ENCODE results near the gene GPRIN1. TPM values are rescaled to one million over a fixed set of nuclear protein-coding genes. Genes with fewer than 3 reads are reported as not detected.

Gene GPRIN1
- total RNA-seq, 6 donors from 2014 or later: under 0.01 to 4.0 (median 1.3) TPM

- no peak overlapping the region for H3K4me3 ChIP-seq
- H3K36me3 ChIP-seq: peaks cover 0 to 55% (median 30%) of the 10 kb centered on the region in 4 donors
- H3K9me3 ChIP-seq: no peaks in the 10 kb centered on the region
- no peaks in the 10 kb centered on the region for H3K27me3 ChIP-seq
- no peak for TF ChIP-seq POLR2A (IDR thresholded peaks at IDR 0.05)
- ATAC-seq (ENCODE audit: low FRiP score in 2 of 2) (no peak), DNase-seq (no peak)
- WGBS, 2 donors: 93% methylated on average over 9 to 11 of the region's 13 CpGs
- peaks cover 14 to 26% (median 16%) of the 10 kb centered on the region in 4 donors for H3K4me1 ChIP-seq
- no peak overlapping the region for H3K27ac ChIP-seq
Observed at GRCh38 chr5:176656467-176656990, 46.6 kb upstream of the GPRIN1 start.

DNA sequence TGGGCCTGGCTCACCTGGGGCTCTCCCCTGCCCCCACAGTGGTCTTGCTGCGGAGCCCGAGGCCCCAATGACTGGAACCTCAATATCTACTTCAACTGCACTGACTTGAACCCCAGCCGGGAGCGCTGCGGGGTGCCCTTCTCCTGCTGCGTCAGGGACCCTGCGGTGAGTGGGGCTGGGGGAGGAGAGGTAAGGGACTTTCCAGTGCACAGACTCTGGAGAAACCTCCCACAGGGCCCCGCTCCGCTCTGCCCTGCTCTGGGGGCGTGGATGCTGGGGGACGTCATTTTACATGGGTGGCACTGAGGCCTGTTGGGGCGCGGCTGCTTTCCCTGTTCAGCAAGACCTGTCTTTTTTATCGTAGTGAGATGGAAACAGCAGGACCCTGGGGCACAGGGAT is 44.9 kb upstream of the GPRIN1 start:
- H3K27ac ChIP-seq: no peak overlapping the region
- peaks cover 10 to 18% (median 13%) of the 10 kb centered on the region in 4 donors for H3K4me1 ChIP-seq
- H3K36me3 ChIP-seq: peaks cover 0 to 55% (median 30%) of the 10 kb centered on the region in 4 donors
- H3K27me3 ChIP-seq: no peaks in the 10 kb centered on the region
- no peak for DNase-seq
- H3K9me3 ChIP-seq: no peaks in the 10 kb centered on the region
- H3K4me3 ChIP-seq: no peak overlapping the region
- TF ChIP-seq, protein P1, sequence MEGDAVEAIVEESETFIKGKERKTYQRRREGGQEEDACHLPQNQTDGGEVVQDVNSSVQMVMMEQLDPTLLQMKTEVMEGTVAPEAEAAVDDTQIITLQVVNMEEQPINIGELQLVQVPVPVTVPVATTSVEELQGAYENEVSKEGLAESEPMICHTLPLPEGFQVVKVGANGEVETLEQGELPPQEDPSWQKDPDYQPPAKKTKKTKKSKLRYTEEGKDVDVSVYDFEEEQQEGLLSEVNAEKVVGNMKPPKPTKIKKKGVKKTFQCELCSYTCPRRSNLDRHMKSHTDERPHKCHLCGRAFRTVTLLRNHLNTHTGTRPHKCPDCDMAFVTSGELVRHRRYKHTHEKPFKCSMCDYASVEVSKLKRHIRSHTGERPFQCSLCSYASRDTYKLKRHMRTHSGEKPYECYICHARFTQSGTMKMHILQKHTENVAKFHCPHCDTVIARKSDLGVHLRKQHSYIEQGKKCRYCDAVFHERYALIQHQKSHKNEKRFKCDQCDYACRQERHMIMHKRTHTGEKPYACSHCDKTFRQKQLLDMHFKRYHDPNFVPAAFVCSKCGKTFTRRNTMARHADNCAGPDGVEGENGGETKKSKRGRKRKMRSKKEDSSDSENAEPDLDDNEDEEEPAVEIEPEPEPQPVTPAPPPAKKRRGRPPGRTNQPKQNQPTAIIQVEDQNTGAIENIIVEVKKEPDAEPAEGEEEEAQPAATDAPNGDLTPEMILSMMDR (IDR thresholded peaks at IDR 0.05): no peak
- TF ChIP-seq POLR2AphosphoS5 (IDR thresholded peaks at IDR 0.05): no peak
- TF ChIP-seq POLR2A (IDR thresholded peaks at IDR 0.05): no peak
- 80 to 98% methylated on average over 12 to 14 of the region's 14 CpGs for WGBS, 2 donors
- no peak for ATAC-seq (ENCODE audit: low FRiP score in 2 of 2)

DNA sequence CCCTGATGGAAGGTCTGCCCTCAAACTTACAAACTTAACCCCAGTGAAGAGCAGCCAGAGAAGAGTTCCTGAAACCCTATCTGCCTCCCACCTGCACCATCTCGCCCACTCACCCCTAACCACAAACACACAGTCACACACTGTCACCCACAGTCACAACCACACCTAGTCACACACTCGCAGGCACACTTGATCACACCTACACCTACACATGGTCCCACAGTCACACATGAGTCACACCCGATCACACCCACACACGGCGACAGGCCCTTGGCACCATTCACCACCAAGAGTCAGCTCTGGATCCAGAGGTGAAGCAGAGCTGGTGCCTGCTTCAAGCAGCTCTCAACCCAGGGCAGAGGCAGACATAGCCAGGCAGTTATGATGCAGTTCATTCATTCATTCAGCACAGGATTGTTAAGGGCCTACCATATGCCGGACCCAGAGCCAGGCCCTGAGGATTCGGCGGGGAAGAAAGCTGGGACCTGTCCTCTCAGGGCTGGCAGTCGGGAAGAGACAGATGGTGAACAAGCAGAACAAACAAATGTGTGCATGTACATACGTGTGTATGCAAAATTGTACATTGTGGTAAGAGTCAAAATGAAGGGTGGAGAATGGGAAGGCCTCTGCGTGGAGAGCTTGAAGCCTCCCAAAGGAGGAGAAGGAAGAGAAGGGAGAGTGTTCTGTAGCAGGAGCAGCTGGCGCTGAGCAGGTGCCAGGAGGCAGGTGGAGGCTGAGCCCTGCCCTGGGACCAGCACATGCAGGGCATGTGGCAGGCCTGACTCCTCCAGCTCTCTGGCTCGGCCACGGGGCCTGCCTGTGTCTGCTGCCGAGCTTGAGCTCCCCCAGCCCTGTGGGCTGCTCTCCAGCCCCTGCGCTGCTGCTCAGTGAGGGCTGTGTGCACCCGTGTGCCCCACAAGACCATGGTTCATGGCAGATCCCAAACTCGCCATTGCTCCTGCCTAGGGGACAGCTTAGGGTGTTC is 43.7 kb upstream of the GPRIN1 start:
- TF ChIP-seq EP300 (IDR thresholded peaks at IDR 0.05) (no peak), POLR2A (IDR thresholded peaks at IDR 0.05) (no peak), POLR2AphosphoS5 (IDR thresholded peaks at IDR 0.05) (no peak)
- TF ChIP-seq, protein P1 (IDR thresholded peaks at IDR 0.05): no peak
- H3K27me3 ChIP-seq: no peaks in the 10 kb centered on the region
- peaks cover 0 to 55% (median 30%) of the 10 kb centered on the region in 4 donors for H3K36me3 ChIP-seq
- H3K27ac ChIP-seq: no peak overlapping the region
- no peaks in the 10 kb centered on the region for H3K9me3 ChIP-seq
- no peak overlapping the region for H3K4me3 ChIP-seq
- 83 to 90% methylated on average over 14 to 18 of the region's 18 CpGs for WGBS, 2 donors
- peaks cover 7 to 17% (median 12%) of the 10 kb centered on the region in 4 donors for H3K4me1 ChIP-seq
- DNase-seq (no peak), ATAC-seq (ENCODE audit: low FRiP score in 2 of 2) (no peak)

DNA sequence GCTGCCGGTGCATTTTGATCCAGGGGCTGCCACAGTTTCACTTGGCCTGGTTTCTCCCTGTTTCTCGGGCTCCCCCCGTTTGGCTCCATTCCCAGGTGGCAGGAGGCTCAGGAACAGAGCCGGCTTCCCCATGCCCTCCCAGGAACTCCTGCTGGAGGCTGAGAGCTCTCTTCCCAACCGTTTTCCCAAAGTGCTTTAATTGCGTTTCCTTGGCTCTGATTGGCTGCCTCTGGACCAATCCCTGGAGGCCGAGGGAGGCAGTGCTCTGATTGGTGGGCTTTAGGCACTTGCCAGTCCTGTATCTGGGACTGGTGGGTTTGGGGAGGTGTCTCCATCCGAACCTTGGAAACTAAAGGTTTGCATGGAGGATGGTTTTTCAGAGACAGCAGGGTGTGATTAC is 42.2 kb upstream of the GPRIN1 start:
- ATAC-seq (ENCODE audit: low FRiP score in 2 of 2) (no peak), DNase-seq (no peak)
- Histone ChIP-seq H3K4me3 (no peak overlapping the region), H3K4me1 (peaks cover 12 to 20% (median 15%) of the 10 kb centered on the region in 4 donors), H3K9me3 (no peaks in the 10 kb centered on the region), H3K36me3 (peaks cover 0 to 49% (median 30%) of the 10 kb centered on the region in 4 donors), H3K27me3 (peaks cover 0 to 2% (median 0%) of the 10 kb centered on the region in 4 donors), H3K27ac (no peak overlapping the region)
- TF ChIP-seq POLR2A (IDR thresholded peaks at IDR 0.05): no peak
- 71% methylated on average over 7 to 8 of the region's 8 CpGs for WGBS, 2 donors

DNA sequence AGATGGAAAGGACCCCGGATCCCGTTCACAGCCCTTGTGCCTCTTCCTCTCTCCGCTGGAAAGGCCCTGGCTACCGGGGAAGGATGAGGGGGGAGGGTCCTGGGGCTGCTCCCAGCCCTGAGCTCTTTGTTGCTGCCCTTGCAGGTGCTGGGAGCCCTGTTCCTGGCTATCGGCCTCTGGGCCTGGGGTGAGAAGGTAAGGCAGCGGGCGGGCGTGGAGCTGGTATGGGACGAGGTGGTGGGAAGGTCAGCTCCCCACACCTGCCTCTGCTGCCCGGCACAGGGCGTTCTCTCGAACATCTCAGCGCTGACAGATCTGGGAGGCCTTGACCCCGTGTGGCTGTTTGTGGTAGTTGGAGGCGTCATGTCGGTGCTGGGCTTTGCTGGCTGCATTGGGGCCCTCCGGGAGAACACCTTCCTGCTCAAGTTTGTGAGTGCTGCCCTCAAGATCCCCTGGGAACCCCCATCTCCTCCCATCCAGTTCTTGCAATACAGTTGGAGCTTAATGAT is 41.6 kb upstream of the GPRIN1 start:
- WGBS, 2 donors: 91% methylated on average over 7 to 17 of the region's 17 CpGs
- Histone ChIP-seq H3K9me3 (no peaks in the 10 kb centered on the region), H3K36me3 (peaks cover 0 to 43% (median 26%) of the 10 kb centered on the region in 4 donors), H3K27ac (no peak overlapping the region), H3K4me1 (peaks cover 12 to 24% (median 17%) of the 10 kb centered on the region in 4 donors), H3K27me3 (peaks cover 0 to 2% (median 0%) of the 10 kb centered on the region in 4 donors), H3K4me3 (no peak overlapping the region)
- TF ChIP-seq POLR2AphosphoS5 (IDR thresholded peaks at IDR 0.05) (no peak), EP300 (IDR thresholded peaks at IDR 0.05) (no peak), POLR2A (IDR thresholded peaks at IDR 0.05) (no peak)
- TF ChIP-seq, protein P1 (IDR thresholded peaks at IDR 0.05): no peak
- ATAC-seq (ENCODE audit: low FRiP score in 2 of 2) (no peak), DNase-seq (no peak)
